ENCODE data around the gene RIPK1. TPM values are rescaled to one million over a fixed set of nuclear protein-coding genes. Genes with fewer than 3 reads are reported as not detected.
"Not testable (repeated sequence)": the region's sequence is repeated elsewhere in the genome, so short reads cannot be mapped to it uniquely, and the experiment has no call there.

Gene RIPK1
- total RNA-seq (10 to 100 TPM; 24.3 to 27.2 TPM), total RNA-seq (80.6 to 126 reads per million in 2 donors)

DNA sequence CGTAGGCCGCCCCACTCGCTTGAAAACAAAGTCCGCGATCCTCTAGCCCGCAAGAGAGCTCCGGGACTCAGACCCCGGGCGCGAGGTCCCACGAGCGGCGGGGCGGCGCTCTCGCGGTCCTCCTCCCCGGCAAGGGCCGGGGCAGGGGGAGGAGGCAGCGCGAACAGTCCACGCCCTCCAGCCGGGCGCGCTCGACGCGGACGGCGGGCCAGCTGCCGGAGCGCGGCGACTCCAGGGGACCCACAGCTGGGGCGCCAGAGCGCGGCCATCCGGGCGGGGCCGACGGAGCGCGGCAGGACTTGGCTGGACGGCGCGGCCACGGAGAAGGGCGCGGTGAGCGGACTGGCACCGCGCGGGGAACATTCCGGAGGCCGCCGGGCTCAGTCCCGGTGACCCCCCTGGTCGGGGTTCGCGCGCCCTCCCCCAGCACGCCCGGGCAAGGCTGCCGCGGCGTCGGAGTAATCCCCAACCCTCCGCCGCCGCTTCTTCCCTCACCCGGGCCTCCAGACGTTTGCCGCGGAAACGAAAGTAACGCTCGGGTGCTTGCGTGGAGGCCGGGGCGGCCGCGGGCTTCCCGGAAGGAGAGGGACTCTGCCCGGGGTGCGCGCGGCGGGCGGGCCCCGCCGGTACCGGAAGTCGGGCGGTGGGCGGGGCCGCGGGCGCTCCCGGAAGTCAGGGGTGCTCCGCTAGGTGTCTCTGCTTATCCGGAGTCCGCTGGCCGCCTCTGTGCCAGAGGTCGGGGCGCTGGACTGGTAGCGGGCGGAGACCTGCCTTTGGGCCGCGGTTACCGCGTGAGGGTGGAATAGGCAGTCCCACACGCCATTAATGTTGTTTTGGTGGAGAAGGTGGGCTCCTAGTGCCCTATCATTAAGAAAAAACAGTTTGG is at the start of gene RIPK1:
RIPK1 (plus strand) TSS at position 166 of the 886 bp plus-strand sequence. CDS start 8,330 bp downstream, outside the sequence.
- DNase-seq = peak; percentile 92 to 94 (median 92)
- no peaks in the 10 kb centered on the region for H3K27me3 Mint-ChIP-seq
- peak within 1 kb of the TSS; percentile 94 for H3K4me3 Mint-ChIP-seq
- no peaks in the 10 kb centered on the region for H3K9me3 ChIP-seq (ENCODE audit: control insufficient read depth, low read length, poor library complexity, severe bottlenecking)
- peaks cover 2% of the 10 kb centered on the region for H3K36me3 Mint-ChIP-seq (ENCODE audit: low read depth)
- peaks cover 42% of the 10 kb centered on the region for H3K4me1 Mint-ChIP-seq
- peak within 1 kb of the TSS; percentile 89 for H3K27ac Mint-ChIP-seq
- peak; percentile 81 for ATAC-seq

DNA sequence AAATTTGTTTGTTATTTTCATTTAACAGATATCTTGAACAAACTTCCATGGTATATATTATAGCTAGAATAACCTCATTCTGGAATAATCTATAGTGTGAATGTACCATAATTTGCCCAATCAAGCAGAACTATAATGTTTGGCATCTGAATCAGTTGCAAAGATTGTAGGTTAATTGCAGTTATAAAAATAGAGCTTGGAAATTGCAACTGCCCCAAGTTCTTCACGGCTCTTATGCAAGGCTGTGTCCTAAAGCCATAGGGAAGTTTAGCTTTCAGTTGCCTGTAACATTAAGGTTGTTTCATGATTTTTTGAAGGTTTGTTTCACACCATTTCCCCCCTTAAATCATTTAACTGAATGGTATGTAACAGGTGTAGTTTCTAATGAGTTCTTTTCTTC is 49.2 kb upstream of the RIPK1 start:
- no peaks in the 10 kb centered on the region for H3K27me3 Mint-ChIP-seq
- no peak overlapping the region for H3K4me3 Mint-ChIP-seq
- no peak overlapping the region for H3K27ac Mint-ChIP-seq
- H3K36me3 Mint-ChIP-seq (ENCODE audit: low read depth) = no peaks in the 10 kb centered on the region
- DNase-seq = no peak
- peaks cover 2% of the 10 kb centered on the region for H3K9me3 ChIP-seq (ENCODE audit: control insufficient read depth, low read length, poor library complexity, severe bottlenecking)
- no peak for ATAC-seq
- H3K4me1 Mint-ChIP-seq = peaks cover 15% of the 10 kb centered on the region

DNA sequence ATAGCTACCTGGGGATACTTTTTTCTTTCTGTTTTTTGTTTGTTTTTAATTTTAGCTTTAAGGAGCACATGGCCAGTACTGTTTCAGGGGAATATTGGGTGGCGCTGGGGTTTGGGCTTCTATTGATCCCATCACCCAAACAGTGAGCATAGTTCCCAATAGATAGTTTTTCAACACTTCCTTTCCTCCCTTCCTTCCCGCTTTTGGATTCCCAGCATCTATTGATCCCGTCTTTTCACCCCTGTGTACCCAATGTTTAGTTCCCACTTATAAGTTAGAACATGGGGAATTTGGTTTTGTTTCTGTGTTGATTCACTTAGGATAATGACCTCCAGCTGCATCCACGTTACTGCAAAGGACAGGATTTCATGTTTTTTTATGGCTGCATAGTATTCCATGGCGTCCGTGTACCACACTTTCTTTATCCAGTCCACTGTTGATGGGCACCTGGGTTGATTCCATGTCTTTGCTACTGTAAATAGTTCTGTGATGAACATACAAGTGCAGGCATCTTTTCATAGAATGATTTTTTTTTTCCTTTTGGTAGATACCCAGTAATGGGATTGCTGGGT is 48.5 kb upstream of the RIPK1 start:
- H3K4me3 Mint-ChIP-seq = no peak overlapping the region
- H3K27me3 Mint-ChIP-seq = no peaks in the 10 kb centered on the region
- DNase-seq (no peak), ATAC-seq (no peak)
- no peaks in the 10 kb centered on the region for H3K36me3 Mint-ChIP-seq (ENCODE audit: low read depth)
- H3K4me1 Mint-ChIP-seq = peaks cover 15% of the 10 kb centered on the region
- peak overlapping the region; percentile 84 for H3K27ac Mint-ChIP-seq
- H3K9me3 ChIP-seq (ENCODE audit: control insufficient read depth, low read length, poor library complexity, severe bottlenecking) = peaks cover 2% of the 10 kb centered on the region

DNA sequence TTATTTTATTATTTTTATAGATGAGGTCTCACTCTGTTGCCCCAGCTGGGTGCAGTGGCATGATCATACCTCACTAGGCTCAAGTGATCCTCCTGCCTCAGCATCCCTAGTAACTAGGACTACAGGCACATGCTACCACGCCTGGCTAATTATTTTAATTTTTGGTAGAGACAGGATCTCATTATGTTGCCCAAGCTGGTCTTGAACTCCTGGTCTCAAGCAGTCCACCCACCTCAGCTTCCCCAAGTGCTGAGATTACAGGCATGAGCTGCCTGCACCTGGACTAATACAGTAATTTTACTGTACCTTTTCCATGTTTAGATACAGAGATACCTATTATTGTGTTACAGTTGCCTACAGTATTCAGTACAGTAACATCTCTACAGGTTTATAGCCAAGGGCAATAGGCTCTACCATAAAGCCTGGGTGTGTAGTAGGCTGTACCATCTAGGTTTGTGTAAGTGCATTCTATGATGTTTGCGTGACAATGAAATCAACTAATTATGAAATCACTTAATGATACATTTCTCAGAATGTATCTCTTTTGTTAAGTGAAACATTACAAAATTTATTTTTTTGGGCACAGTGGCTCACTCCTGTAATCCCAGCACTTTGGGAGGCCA is 47.2 kb upstream of the RIPK1 start:
- H3K4me1 Mint-ChIP-seq = peaks cover 18% of the 10 kb centered on the region
- H3K36me3 Mint-ChIP-seq (ENCODE audit: low read depth); H3K4me3 Mint-ChIP-seq: not testable (repeated sequence)

DNA sequence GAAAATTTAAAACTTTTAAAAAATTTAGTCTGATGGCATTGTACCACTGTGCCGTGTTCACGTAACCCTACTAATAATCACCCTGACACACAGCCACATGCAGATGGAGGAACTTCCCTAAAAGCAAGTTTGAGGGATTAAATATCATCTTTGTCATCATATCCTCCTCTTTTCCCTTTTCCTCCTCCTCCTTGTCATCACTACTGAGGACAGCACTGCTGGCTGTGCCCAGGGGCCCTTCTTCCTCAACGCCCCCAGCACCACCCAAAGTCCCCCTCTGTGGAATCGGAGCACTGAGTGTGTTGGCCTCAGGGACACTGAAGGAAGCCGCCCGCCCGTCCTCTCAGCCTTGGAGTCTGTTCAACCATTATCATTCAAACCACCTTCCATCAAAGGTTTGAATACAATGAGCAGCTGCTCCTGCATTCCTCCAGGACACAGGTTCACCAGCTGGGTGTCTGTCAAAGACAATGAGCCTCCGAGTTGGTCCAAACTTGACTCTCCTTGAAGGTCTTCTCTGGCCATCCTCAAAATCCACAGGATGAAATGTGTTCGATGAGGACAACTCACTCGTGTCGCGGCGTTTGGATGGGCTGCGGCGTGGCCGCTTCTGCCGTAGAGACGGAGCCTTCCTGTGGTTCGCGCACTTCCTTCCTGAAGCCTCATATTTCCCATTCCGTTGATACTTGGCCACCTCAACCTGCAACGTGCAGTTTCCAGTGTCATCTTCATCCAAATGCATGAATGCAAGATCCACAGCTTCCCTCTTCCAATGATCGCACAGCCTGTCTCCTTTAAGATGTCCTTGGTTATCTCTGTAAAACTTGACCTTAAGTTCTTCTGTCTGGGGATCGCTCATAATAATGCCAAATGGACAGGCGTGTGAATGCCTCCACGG is 45.3 kb upstream of the RIPK1 start:
- Mint-ChIP-seq H3K4me1 (peaks cover 29% of the 10 kb centered on the region), H3K27me3 (no peaks in the 10 kb centered on the region), H3K27ac (peak overlapping the region; percentile 95), H3K4me3 (peak overlapping the region; percentile 97), H3K36me3 (ENCODE audit: low read depth) (no peaks in the 10 kb centered on the region)
- DNase-seq (peak in 2 of 3 donors; percentile 23 to 24), ATAC-seq (peak; percentile 7)
- H3K9me3 ChIP-seq (ENCODE audit: control insufficient read depth, low read length, poor library complexity, severe bottlenecking) = peaks cover 2% of the 10 kb centered on the region

More for the DNA sequence above, 47.2 kb upstream of the RIPK1 start:
- DNase-seq; H3K27me3 Mint-ChIP-seq; H3K9me3 ChIP-seq (ENCODE audit: control insufficient read depth, low read length, poor library complexity, severe bottlenecking); ATAC-seq: not testable (repeated sequence)
- peak overlapping the region; percentile 84 for H3K27ac Mint-ChIP-seq

DNA sequence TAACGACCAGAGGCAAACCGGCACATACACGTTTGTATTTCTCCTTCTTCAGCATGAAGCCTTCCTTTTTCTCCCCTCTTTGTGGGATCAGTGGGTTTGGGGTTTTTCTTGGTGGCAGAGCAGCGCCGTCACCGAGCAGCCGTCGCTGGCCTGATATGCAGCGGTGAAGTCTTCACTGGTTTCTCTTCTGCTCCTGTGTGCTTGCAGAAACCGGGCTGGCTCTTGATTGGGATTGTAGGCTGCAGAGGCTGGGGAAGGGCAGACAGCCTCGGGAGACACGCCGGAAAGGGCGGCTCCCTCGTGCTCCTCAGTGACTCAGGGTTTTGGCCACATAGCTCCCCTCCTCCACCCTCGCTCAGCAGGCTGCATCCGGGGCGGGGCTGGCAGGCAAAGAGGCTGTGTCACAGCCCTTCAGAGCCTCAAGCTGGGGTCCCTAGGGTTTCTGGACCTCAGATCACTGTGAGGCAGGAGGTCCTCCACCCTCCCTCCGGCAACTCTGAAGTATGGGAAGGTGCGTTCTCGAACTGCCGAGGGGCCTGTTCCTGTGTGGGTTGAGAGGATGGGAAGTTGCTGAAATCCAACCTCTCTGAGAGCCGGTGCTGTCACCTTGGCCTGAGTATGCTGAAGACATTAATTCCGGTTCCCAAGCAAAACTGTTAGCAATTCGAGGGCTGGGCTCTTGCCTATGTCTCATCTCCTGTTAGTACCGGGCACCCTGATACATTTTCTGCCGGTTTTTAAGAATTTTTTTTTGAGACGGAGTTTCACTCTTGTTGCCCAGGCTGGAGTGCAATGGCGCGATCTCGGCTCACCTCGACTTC is 44.4 kb upstream of the RIPK1 start:
- ATAC-seq (peak; percentile 88), DNase-seq (peak; percentile 59 to 79 (median 70))
- Mint-ChIP-seq H3K4me3 (peak overlapping the region; percentile 97), H3K4me1 (peaks cover 29% of the 10 kb centered on the region), H3K27me3 (no peaks in the 10 kb centered on the region), H3K36me3 (ENCODE audit: low read depth) (no peaks in the 10 kb centered on the region), H3K27ac (peak overlapping the region; percentile 95)
- H3K9me3 ChIP-seq (ENCODE audit: control insufficient read depth, low read length, poor library complexity, severe bottlenecking) = peaks cover 2% of the 10 kb centered on the region

DNA sequence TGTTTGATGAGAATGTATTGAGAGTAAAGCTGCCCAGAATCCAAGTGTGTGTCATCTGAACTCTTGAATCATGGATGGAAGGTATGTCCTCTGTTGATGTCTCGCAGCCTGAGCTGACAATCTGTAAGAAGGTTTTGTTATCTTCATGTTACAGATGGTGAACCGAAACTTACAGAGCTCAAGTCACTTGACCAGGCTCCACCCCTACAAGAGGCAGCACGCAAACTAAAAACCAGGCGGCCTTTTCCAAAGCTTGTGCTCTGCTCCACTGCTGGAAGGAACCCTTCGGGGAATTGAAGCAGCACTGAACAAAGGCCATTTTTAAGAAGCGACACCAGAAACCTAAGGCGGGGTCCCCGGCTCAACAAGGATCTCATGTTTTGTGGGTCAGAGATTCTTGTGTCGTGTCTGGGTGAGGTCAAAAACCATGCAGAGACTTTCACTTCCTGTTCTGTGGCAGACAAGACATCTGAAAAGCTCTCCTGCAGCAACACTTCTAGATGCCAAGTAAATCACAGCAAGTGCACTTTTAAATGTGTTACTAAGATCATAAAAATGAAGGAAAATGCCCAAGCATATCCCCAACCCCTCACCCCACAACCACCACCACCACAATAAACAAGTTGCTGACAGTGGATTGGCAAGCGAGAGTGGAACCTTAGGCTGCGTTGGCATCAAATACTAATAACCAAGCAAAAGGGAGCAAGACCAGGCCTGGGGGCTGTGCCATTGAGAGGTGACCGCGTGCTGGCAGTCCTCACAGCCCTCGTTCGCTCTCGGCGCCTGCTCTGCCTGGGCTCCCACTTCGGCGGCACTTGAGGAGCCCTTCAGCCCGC is 41.3 kb upstream of the RIPK1 start:
- Mint-ChIP-seq H3K36me3 (ENCODE audit: low read depth) (no peaks in the 10 kb centered on the region), H3K27ac (peak overlapping the region; percentile 83), H3K27me3 (no peaks in the 10 kb centered on the region), H3K4me1 (peaks cover 32% of the 10 kb centered on the region), H3K4me3 (peak overlapping the region; percentile 78)
- H3K9me3 ChIP-seq (ENCODE audit: control insufficient read depth, low read length, poor library complexity, severe bottlenecking) = no peaks in the 10 kb centered on the region
- DNase-seq (peak in 1 of 3 donors; percentile 14), ATAC-seq (peak; percentile 51)

DNA sequence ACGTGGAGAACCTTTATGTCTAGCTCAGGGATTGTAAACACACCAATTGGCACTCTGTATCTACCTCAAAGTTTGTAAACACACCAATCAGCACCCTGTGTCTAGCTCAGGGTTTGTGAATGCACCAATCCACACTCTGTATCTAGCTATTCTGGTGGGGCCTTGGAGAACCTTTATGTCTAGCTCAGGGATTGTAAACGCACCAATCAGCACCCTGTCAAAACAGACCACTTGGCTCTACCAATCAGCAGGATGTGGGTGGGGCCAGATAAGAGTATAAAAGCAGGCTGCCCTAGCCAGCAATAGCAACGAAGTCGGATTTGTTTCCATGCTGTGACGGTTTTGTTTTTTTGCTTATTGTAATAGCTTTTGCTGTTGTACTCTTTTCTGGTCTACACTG is 40.1 kb upstream of the RIPK1 start:
- not testable (repeated sequence) for H3K9me3 ChIP-seq (ENCODE audit: control insufficient read depth, low read length, poor library complexity, severe bottlenecking); ATAC-seq; DNase-seq; H3K36me3 Mint-ChIP-seq (ENCODE audit: low read depth); H3K27me3 Mint-ChIP-seq
- Mint-ChIP-seq H3K4me3 (peak overlapping the region; percentile 28), H3K27ac (peak overlapping the region; percentile 34), H3K4me1 (peaks cover 30% of the 10 kb centered on the region)

DNA sequence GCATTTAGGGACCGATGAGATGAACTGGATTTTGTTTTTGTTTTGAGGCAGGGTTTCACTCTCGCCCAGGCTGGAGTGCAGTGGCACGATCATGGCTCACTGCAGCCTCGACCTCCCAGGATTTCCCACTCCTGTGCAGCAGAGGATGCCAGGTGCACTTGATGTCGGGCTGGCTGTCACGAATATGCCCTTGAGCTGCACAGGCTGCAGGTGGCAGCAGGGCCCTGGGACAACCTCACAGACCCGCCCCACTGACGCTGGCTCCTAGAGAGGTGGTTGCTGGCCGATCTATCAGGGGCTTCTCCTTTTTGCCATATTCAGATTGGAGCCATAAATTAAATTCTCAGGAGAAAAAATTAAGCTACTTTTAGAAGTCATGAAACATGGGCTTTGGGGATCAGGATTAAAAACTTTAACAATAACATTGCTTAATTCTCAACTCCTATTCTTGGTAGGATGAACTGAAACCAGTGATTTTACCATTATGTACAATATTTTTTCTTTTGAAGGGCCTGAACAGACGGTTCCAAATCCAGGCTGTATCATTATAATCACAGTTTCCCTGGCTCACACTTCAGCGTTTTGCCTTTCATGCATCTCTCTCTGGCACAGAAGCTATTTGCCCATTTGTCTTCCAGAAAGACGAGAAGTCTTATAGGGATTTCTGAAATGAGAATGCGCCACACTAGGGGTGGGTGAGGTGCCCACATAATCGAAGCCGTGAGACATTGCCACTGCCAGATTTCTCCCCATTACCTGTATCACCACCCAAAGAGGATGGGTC is 36.2 kb upstream of the RIPK1 start:
- ATAC-seq (peak; percentile 64), DNase-seq (no peak)
- no peaks in the 10 kb centered on the region for H3K27me3 Mint-ChIP-seq
- no peak overlapping the region for H3K27ac Mint-ChIP-seq
- peaks cover 12% of the 10 kb centered on the region for H3K4me1 Mint-ChIP-seq
- H3K4me3 Mint-ChIP-seq = no peak overlapping the region
- H3K36me3 Mint-ChIP-seq (ENCODE audit: low read depth) = no peaks in the 10 kb centered on the region
- H3K9me3 ChIP-seq (ENCODE audit: control insufficient read depth, low read length, poor library complexity, severe bottlenecking) = no peaks in the 10 kb centered on the region

DNA sequence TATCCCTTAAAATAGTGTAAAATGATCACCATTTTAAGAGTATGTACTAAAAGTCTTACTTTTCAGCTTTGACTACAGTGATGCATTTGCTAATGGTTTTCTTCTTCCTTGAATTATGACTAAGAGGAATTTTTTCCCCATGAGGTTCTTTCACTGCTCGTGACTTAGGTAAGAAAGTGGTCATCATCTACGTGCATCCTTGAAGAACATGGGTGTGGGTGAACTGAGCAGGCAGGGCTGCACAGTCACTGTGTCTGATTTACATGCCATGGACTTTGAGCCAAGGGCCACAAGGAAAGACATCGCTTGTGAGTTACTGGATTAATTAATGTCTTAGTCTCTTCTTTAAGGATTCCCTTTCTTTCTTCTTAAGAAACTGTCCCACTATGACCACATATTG is 35.3 kb upstream of the RIPK1 start:
- no peaks in the 10 kb centered on the region for H3K9me3 ChIP-seq (ENCODE audit: control insufficient read depth, low read length, poor library complexity, severe bottlenecking)
- Mint-ChIP-seq H3K36me3 (ENCODE audit: low read depth) (no peaks in the 10 kb centered on the region), H3K27me3 (no peaks in the 10 kb centered on the region), H3K4me3 (no peak overlapping the region), H3K4me1 (peaks cover 11% of the 10 kb centered on the region), H3K27ac (no peak overlapping the region)
- no peak for ATAC-seq
- no peak for DNase-seq

DNA sequence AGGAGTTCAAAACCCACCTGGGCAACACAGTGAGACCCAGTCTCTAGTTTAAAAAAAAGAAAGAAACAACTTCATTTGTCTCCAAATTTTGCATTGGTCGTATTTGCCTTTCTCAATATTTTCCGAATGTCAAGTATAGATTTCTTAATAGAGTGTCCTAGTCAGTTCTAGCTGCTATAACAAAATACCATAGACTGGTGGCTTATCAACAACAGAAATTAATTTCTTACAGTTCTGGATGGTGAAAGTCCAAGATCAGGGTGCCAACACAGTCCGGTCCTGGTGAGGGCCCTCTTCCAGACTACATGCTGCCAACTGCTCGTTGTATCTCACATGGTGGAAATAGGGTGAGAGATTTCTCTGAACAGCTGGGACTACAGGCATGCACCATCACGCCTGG is 34.6 kb upstream of the RIPK1 start:
- no peaks in the 10 kb centered on the region for H3K27me3 Mint-ChIP-seq
- DNase-seq = no peak
- H3K4me3 Mint-ChIP-seq = no peak overlapping the region
- H3K4me1 Mint-ChIP-seq = peaks cover 11% of the 10 kb centered on the region
- no peaks in the 10 kb centered on the region for H3K9me3 ChIP-seq (ENCODE audit: control insufficient read depth, low read length, poor library complexity, severe bottlenecking)
- no peak overlapping the region for H3K27ac Mint-ChIP-seq
- ATAC-seq = no peak
- H3K36me3 Mint-ChIP-seq (ENCODE audit: low read depth) = no peaks in the 10 kb centered on the region

Measured in T-helper 17 cell (primary cell).